Activated CD8-positive, alpha-beta memory T cell treated with anti-CD3 and anti-CD28 coated beads, Interleukin-2, amount 10 ng/mL, durations not matched to agents 7 days and 5 days (primary cell): ENCODE data around the gene SH3D21. TPM values are rescaled to one million over a fixed set of nuclear protein-coding genes. Genes with fewer than 3 reads are reported as not detected.
A peak's percentile ranks its signal among the peaks of the same experiment; 100 is the strongest.

Source experiments
- ATAC-seq: fragments of 150-1000 bp; cut with Tn5 transposase; one replicate; pipeline ENCODE4 v1.10.0; 2021; ENCODE audit warnings: moderate library complexity
- CTCF ChIA-PET: fragments of 350-600 bp; sonication (Branson Sonifier 250); formaldehyde crosslinking; loops from one replicate; lab custom pipeline; 2021; ENCODE audit warnings: antibody characterized with exemption; lab: Charles Lee
- DNase-seq: peaks from one replicate; pipeline ENCODE4 v3.0.0-alpha.2; 2020
- H3K27ac Mint-ChIP-seq: one replicate; pipeline ENCODE4 v1.8.0; 2021; ENCODE audit warnings: mild to moderate bottlenecking, mixed read lengths
- H3K27me3 Mint-ChIP-seq: one replicate; pipeline ENCODE4 v1.8.0; 2021; ENCODE audit warnings: mixed read lengths
- H3K36me3 Mint-ChIP-seq: one replicate; pipeline ENCODE4 v1.8.0; 2021; ENCODE audit warnings: mild to moderate bottlenecking, mixed read lengths
- H3K4me1 Mint-ChIP-seq: one replicate; pipeline ENCODE4 v1.8.0; 2021; ENCODE audit warnings: mixed read lengths
- H3K4me3 Mint-ChIP-seq: one replicate; pipeline ENCODE4 v1.8.0; 2021; ENCODE audit warnings: mild to moderate bottlenecking, moderate library complexity, mixed read lengths
- H3K9me3 Mint-ChIP-seq: one replicate; pipeline ENCODE4 v1.8.0; 2022; ENCODE audit warnings: low read depth, mixed read lengths
- total RNA-seq, 2 experiments: library from RNA; stranded (reverse); gene quantifications; one replicate each; pipeline ENCODE4 v1.2.3, GENCODE V29; 2021

The SH3D21 gene
- total RNA-seq: 10 to 100 TPM in 1 of 2 experiments, 1 to 10 TPM in 1; 5.5 to 11.0 TPM

DNA sequence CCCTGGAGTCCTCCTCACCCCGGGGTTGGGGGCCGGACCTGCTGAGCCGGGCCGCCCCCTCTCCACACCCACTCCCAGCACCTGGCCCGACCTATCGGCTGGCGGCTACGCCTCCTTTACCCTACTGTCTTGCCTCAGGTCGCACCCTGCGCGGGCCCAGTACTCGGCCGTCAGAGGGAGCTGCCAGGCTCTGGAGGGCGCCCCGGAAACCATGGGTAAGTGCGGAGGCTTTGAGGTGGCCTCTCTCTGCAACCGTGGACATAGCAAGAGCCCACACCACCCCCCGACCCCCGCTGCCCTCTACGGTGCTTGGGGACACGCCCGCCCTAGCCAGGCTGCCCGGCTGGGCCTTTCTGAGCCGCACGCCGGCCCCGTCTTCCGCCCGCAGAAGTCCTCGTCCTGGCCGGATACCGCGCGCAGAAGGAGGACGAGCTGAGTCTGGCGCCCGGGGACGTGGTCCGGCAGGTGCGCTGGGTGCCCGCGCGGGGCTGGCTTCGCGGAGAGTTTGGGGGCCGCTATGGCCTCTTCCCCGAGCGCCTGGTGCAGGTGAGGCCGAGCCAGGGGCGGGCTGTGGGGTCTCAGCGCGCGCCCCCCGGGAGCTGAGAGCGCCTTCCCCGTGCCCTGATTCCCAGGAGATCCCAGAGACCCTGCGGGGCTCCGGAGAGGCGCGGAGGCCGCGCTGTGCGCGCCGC, at the start of gene SH3D21:
TSS of gene SH3D21 (plus strand) at position 159 of the 692 bp plus-strand sequence. CDS start at position 212, 53 bp downstream.
- no peaks in the 10 kb centered on the region for H3K9me3 Mint-ChIP-seq
- no peaks in the 10 kb centered on the region for H3K27me3 Mint-ChIP-seq
- peak; percentile 71 for DNase-seq
- peak; percentile 38 for ATAC-seq
- H3K4me1 Mint-ChIP-seq: peaks cover 32% of the 10 kb centered on the region
- peak within 1 kb of the TSS; percentile 89 for H3K4me3 Mint-ChIP-seq
- peaks cover 27% of the 10 kb centered on the region for H3K36me3 Mint-ChIP-seq
- H3K27ac Mint-ChIP-seq: peak within 1 kb of the TSS; percentile 87
- CTCF ChIA-PET: interaction anchor here (0.6 to 2.9 kb wide), 17 partner anchors 10 to 210 kb away, joined by 3 to 13 read pairs (median 4); partner anchors contain the start of genes EVA1B, LSM10, THRAP3 and TRAPPC3

DNA sequence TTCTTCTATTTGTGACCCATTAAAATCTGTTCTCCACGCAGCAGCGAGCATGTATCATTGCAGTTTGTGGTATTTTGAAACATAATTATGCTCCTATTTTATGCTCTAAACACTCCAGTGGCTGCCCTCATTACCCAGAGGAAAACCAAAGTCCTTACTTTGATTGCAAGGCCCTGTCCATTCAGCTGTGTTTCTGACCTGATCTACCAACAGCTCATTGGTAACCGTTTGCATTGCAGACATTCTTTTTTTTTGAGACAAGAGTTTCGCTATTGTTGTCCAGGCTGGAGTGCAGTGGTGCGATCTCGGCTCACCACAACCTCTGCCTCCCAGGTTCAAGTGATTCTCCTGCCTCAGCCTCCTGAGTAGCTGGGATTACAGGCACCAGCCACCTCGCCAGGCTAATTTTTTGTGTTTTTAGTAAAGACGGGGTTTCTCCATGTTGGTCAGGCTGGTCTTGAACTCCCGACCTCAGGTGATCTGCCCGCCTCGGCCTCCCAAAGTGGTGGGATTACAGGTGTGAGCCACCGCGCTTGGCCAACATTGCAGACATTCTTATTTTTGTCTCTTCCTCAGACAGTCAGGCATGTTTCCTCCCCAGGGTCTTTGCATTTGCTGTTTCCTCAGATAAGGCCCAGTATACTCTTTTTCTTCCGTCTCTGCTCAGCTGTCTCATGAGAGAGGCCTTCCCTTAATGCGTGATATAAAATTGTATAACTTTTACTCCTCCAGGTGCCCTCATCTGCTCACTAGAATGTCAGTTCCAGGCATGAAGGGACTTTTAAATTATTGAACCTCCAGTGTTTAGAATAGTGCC, 49.4 kb upstream of the SH3D21 start:
- Mint-ChIP-seq H3K4me3 (no peak overlapping the region), H3K36me3 (peaks cover 28% of the 10 kb centered on the region), H3K27ac (no peak overlapping the region), H3K9me3 (no peaks in the 10 kb centered on the region), H3K27me3 (no peaks in the 10 kb centered on the region), H3K4me1 (peaks cover 27% of the 10 kb centered on the region)
- DNase-seq (no peak), ATAC-seq (no peak)
- CTCF ChIA-PET: no interaction called here

DNA sequence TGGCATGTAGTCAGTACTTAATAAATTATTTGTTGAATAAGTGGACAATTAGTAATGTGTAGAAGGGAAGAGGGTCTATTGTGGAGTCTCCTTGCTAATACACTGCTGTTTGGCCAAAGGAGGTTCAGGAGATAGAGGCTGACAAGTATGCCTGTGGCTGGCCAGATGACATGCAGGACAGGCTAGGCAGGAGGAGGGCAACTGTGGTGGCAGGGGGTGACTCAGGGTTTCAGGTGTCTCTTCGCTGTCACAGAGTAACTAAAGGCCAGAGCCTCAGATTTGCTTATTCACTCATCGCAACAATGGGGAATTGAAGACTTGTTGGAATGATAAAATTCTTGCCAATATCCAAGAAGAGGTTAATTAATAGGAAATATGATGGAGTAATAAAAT, 48.8 kb upstream of the SH3D21 start:
- H3K36me3 Mint-ChIP-seq: peaks cover 31% of the 10 kb centered on the region
- H3K4me1 Mint-ChIP-seq: peaks cover 28% of the 10 kb centered on the region

DNA sequence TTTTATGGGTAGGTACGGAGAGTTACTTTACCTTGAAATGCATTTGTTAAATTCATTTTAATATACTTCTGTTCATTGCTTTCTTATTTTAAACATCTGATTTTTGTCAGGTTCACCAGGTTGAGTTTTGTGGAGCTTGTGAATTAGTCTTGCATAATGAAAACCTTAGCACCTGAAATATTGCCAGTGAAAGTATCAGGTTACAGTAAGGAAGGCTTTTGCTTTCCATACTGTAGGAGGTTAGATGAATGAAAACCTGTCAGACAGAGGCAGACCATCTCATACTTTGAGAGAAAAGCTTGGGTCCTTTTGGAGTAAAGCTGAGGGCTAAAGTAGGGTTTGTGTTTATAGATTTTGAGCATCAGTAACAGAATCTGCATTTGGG, 47.2 kb upstream of the SH3D21 start:
- no peaks in the 10 kb centered on the region for H3K9me3 Mint-ChIP-seq
- CTCF ChIA-PET: interaction anchor here (1.2 kb wide), 1 partner anchor 109 kb away, joined by 3 read pairs; no protein-coding TSS in a partner anchor
- H3K4me3 Mint-ChIP-seq: no peak overlapping the region
- H3K4me1 Mint-ChIP-seq: peaks cover 18% of the 10 kb centered on the region
- no peak overlapping the region for H3K27ac Mint-ChIP-seq
- H3K36me3 Mint-ChIP-seq: peaks cover 32% of the 10 kb centered on the region
- H3K27me3 Mint-ChIP-seq: no peaks in the 10 kb centered on the region
- ATAC-seq (no peak), DNase-seq (no peak)

More for the DNA sequence above, 48.8 kb upstream of the SH3D21 start:
- H3K9me3 Mint-ChIP-seq: no peaks in the 10 kb centered on the region
- H3K27ac Mint-ChIP-seq: no peak overlapping the region
- CTCF ChIA-PET: no interaction called here
- DNase-seq (no peak), ATAC-seq (no peak)
- no peaks in the 10 kb centered on the region for H3K27me3 Mint-ChIP-seq
- no peak overlapping the region for H3K4me3 Mint-ChIP-seq

DNA sequence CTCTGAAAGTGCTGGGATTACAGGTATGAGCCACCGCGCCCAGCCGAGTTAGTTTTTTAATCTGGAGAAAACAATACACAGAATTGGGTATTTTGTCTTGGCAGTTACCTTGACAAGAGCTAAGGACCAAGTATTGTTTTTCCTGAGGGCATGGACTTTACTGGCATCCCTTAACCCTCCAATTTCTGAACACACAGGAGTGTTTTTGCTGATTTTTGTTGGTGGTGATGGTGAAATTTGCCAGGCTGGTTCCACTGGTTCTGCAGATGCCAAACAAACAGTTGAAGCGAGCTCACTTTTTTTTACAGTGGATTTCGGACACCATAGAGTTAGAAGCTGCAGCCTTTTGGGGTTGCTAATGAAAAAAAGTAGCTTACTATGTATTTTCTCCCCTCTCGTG, 37.2 kb upstream of the SH3D21 start:
- CTCF ChIA-PET: interaction anchor here (0.6 to 2.2 kb wide), 3 partner anchors 85 to 120 kb away, joined by 3 to 7 read pairs (median 4); partner anchors contain the start of gene TRAPPC3
- peaks cover 29% of the 10 kb centered on the region for H3K36me3 Mint-ChIP-seq
- no peak for ATAC-seq
- H3K4me1 Mint-ChIP-seq: peaks cover 7% of the 10 kb centered on the region
- no peaks in the 10 kb centered on the region for H3K9me3 Mint-ChIP-seq
- H3K27ac Mint-ChIP-seq: no peak overlapping the region
- H3K27me3 Mint-ChIP-seq: no peaks in the 10 kb centered on the region
- no peak overlapping the region for H3K4me3 Mint-ChIP-seq
- DNase-seq: no peak

DNA sequence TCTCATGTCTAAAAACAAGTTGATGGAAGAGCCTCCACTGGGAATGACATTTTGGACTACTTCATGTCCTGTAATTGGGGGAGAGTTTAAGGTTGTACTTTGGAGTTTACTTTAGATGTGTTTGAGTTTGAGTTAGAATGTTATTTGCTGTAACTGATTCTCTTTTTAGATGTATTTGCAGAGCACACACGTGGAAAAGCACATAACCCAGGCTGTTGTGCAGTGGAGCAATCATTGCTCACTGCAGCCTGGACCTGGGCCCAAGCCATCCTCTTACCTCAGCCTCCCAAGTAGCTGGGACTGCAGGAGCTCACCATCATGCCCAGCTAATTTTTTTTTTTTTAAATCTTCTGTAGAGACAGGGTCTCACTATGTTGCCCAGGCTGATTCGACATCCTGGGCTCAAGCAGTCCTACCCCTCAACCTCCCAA, 36.7 kb upstream of the SH3D21 start:
- DNase-seq (no peak), ATAC-seq (no peak)
- Mint-ChIP-seq H3K36me3 (peaks cover 30% of the 10 kb centered on the region), H3K27ac (no peak overlapping the region), H3K4me3 (no peak overlapping the region), H3K27me3 (no peaks in the 10 kb centered on the region), H3K9me3 (no peaks in the 10 kb centered on the region), H3K4me1 (peaks cover 7% of the 10 kb centered on the region)
- CTCF ChIA-PET: interaction anchor here (0.8 to 2.2 kb wide), 3 partner anchors 22 to 120 kb away, joined by 3 to 7 read pairs (median 4); partner anchors contain the start of gene TRAPPC3

DNA sequence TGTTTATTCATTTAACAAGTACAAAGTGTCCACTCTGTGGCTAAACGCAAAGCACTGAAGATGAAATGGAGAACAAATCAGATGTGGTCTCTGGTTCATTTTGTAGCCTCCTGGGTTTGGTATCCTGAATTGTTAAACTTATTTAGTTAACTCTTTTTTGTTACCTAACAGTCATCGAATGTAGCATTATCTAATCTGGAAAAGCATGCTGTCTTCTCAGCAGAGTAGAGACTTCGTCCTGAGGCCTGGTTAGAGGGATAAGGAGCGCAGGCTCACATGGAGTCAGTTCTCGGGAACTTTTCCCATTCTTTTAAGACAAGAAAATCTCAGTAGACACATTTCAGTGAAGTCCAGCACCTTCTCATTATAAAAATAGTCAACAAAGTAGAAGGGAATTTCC, 33.1 kb upstream of the SH3D21 start:
- DNase-seq (no peak), ATAC-seq (no peak)
- H3K4me1 Mint-ChIP-seq: peaks cover 2% of the 10 kb centered on the region
- H3K27ac Mint-ChIP-seq: no peak overlapping the region
- H3K4me3 Mint-ChIP-seq: no peak overlapping the region
- no peaks in the 10 kb centered on the region for H3K9me3 Mint-ChIP-seq
- CTCF ChIA-PET: interaction anchor here (1.4 kb wide), 1 partner anchor 85 kb away, joined by 6 read pairs; no protein-coding TSS in a partner anchor
- H3K36me3 Mint-ChIP-seq: peaks cover 25% of the 10 kb centered on the region
- no peaks in the 10 kb centered on the region for H3K27me3 Mint-ChIP-seq

DNA sequence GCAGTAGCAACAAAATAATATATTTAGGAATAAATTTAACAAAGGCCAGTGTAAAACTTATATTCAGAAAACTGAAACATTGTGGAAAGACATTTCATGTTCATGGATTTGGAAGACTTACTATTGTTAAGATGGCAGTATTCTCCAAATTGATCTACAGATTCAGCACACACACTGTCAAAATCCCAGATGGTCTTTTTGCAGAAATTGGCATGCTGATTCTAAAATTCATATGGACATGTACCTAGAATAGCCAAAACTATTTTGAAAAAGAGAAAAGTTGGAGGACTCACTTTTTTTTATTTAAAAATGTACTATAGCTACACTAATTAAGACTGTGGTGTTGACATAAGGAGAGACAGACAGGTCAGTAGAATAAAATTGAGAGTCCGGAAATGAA, 32.0 kb upstream of the SH3D21 start:
- Mint-ChIP-seq H3K4me1 (peaks cover 2% of the 10 kb centered on the region), H3K4me3 (no peak overlapping the region), H3K9me3 (no peaks in the 10 kb centered on the region), H3K36me3 (peaks cover 22% of the 10 kb centered on the region), H3K27me3 (no peaks in the 10 kb centered on the region), H3K27ac (no peak overlapping the region)
- CTCF ChIA-PET: interaction anchor here (0.7 to 1.4 kb wide), 3 partner anchors 86 to 696 kb away, joined by 3 to 6 read pairs (median 3); no protein-coding TSS in a partner anchor
- ATAC-seq: no peak
- DNase-seq: no peak

DNA sequence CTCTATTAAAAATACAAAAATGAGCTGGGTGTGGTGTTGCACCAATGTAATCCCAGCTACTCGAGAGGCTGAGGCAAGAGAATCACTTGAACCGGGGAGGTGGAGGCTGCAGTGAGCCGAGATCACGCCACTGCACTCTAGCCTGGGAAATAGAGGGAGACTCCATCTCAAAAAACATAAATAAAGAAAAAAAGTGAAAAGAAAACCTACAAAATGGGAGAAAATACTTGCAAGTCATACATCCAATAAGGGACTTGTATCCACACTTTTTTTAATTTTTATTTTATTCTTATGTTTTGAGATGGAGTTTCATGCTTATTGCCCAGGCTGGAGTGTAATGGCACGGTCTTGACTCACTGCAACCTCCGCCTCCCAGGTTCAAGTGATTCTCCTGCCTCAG, 29.5 kb upstream of the SH3D21 start:
- H3K4me3 Mint-ChIP-seq: no peak overlapping the region
- no peaks in the 10 kb centered on the region for H3K9me3 Mint-ChIP-seq
- no peak overlapping the region for H3K27ac Mint-ChIP-seq
- no peaks in the 10 kb centered on the region for H3K27me3 Mint-ChIP-seq
- peaks cover 14% of the 10 kb centered on the region for H3K4me1 Mint-ChIP-seq
- CTCF ChIA-PET: interaction anchor here (1.3 kb wide), 1 partner anchor 9 kb away, joined by 5 read pairs; no protein-coding TSS in a partner anchor
- DNase-seq: no peak
- H3K36me3 Mint-ChIP-seq: peaks cover 16% of the 10 kb centered on the region
- no peak for ATAC-seq

DNA sequence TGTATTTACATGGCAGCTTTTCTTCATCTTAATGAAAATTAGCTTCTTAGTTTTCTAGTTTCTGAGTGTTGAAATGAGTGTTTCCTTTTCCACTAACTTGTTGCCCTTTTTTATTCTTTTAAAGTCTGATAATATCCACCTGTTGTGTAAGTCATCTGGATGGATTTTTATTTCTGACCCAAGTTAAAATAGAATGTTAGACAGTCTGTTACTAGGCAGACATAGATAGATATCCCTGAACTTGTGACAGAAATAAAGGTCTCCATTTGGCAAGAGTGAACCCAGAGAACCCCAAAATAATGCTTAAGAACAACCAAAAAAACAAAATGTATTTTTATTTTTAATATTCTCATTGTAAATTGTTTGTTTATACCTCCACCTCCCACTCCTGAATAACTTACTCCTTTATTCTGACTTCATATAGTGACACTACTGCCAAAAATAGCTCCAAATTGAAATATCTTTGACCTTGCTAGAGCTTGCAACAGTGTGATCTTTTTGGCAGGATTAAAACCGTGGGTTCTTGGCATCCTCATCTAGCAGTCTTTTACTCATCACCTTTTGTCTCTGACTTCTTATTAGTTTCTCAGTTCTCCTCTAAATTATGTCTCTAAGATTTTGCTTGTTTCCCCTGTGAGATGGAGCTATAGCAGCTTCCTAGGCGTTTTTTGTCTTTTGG, 26.9 kb upstream of the SH3D21 start:
- Mint-ChIP-seq H3K9me3 (no peaks in the 10 kb centered on the region), H3K36me3 (peaks cover 14% of the 10 kb centered on the region), H3K4me3 (no peak overlapping the region), H3K4me1 (peaks cover 14% of the 10 kb centered on the region), H3K27me3 (no peaks in the 10 kb centered on the region), H3K27ac (no peak overlapping the region)
- CTCF ChIA-PET: interaction anchor here (0.8 to 4.0 kb wide), 3 partner anchors 12 to 130 kb away, joined by 3 to 15 read pairs (median 12); partner anchors contain the start of gene TRAPPC3
- DNase-seq (no peak), ATAC-seq (no peak)

DNA sequence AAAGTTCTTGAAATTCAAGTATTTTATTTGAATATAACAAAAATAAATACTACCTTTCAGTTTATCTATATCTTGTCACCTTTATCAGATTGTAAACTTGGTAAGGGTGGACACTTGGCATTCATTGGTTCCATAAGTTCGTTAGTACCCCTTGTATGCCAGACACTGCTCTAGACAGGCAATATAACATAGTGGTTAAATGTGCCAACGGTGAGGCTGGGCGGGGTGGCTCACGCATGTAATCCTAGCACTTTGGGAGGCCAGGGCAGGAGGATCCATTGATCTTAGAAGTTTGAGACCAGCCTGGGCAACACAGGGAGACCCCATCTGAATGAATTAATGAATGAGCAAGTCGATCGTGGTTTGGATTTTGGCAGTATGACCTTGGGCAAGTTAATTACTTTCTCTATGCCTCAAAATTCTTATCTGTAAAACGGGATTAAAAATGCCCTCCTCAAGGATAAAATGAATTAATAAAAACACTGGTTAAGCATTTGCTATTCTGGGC, 26.3 kb upstream of the SH3D21 start:
- no peak overlapping the region for H3K4me3 Mint-ChIP-seq

DNA sequence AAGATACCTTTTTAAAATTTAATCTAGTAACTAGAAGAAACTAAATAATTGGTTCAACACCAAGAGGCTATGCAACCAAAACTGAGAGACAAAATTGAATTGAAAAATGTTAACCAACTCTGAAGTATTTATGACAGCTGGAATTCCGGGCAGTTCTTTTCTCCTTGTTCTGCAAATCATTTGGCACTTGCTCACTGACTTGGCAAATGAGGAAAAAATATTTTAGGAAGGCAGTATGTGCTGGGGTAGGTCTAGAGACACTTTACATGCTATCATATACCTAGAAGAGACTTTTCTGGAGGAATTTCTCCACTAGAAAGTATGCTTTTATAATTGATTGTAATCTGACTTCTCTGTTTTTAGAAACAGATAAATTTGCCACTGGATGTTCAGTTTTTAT, 22.1 kb upstream of the SH3D21 start:
- no peak for ATAC-seq
- Mint-ChIP-seq H3K27me3 (no peaks in the 10 kb centered on the region), H3K27ac (no peak overlapping the region), H3K4me3 (no peak overlapping the region), H3K4me1 (peaks cover 27% of the 10 kb centered on the region), H3K36me3 (peaks cover 50% of the 10 kb centered on the region), H3K9me3 (no peaks in the 10 kb centered on the region)
- DNase-seq: no peak
- CTCF ChIA-PET: interaction anchor here (1.4 to 1.8 kb wide), 2 partner anchors 59 to 134 kb away, joined by 3 to 13 read pairs; partner anchors contain the start of gene TRAPPC3

More for the DNA sequence above, 26.3 kb upstream of the SH3D21 start:
- Mint-ChIP-seq H3K27ac (no peak overlapping the region), H3K4me1 (peaks cover 17% of the 10 kb centered on the region), H3K36me3 (peaks cover 16% of the 10 kb centered on the region), H3K27me3 (no peaks in the 10 kb centered on the region), H3K9me3 (no peaks in the 10 kb centered on the region)
- no peak for DNase-seq
- no peak for ATAC-seq
- CTCF ChIA-PET: interaction anchor here (1.3 to 4.0 kb wide), 4 partner anchors 12 to 130 kb away, joined by 3 to 15 read pairs (median 8); partner anchors contain the start of gene TRAPPC3
